ENCODE measurements around the gene EIF4E3.

- TF ChIP-seq CTCF (conservative IDR thresholded peaks at IDR 0.05) (no peak), EZH2 (IDR thresholded peaks at IDR 0.05; ENCODE audit: low read depth) (no peak)
These were observed 31.6 kb downstream of the EIF4E3 start for GRCh38 chr3:71693641-71694040.
